Left lobe of liver (tissue), 2 donors: ENCODE results near the gene KRT86. TPM values are rescaled to one million over a fixed set of nuclear protein-coding genes. Genes with fewer than 3 reads are reported as not detected.
"Not testable (repeated sequence)": the region's sequence is repeated elsewhere in the genome, so short reads cannot be mapped to it uniquely, and the experiment has no call there.

Experiments used
- ATAC-seq: fragments of 200-7000 bp; cut with Tn5 transposase; one replicate; pipeline ENCODE4 v1.9.1; 2020; ENCODE audit warnings: mild to moderate bottlenecking, moderate library complexity
- DNase-seq: peaks from one replicate; pipeline ENCODE4 v3.0.0-alpha.2; 2020; ENCODE audit warnings: low spot score
- total RNA-seq: library from RNA; stranded (reverse); gene quantifications from one replicate; pipeline ENCODE4 v1.2.1, GENCODE V29; 2021
- donor health status: DM: no; HTN: no; CAD: no; lungs with moderate emphysema.
- donor health status: DM: no; HTN: yes; CAD: no.

KRT86 gene
- total RNA-seq, 1 donor from 2014 or later, result not detected

- ATAC-seq (no peak), DNase-seq (no peak)
These were observed 36.1 kb upstream of the KRT86 start for GRCh38 chr12:52238207-52238840.

- ATAC-seq, result no peak
These were observed 35.4 kb upstream of the KRT86 start for GRCh38 chr12:52238916-52239646.

GRCh38 chr12:52239767-52240166 lies 34.7 kb upstream of the KRT86 start:
- ATAC-seq (no peak), DNase-seq (no peak)

More at GRCh38 chr12:52238916-52239646, 35.4 kb upstream of the KRT86 start:
- DNase-seq, result no peak

- not testable (repeated sequence) for ATAC-seq, DNase-seq
These were observed 34.2 kb upstream of the KRT86 start for GRCh38 chr12:52240247-52240646.

- ATAC-seq (no peak), DNase-seq (no peak)
These were observed 33.1 kb upstream of the KRT86 start for GRCh38 chr12:52241205-52241842.

GRCh38 chr12:52242442-52243258 lies 31.8 kb upstream of the KRT86 start:
- ATAC-seq (no peak), DNase-seq (no peak)

GRCh38 chr12:52243259-52243855 lies 31.1 kb upstream of the KRT86 start:
- DNase-seq (no peak), ATAC-seq (no peak)

- no peak for DNase-seq
- ATAC-seq, result peak; percentile 52
These were observed 30.4 kb upstream of the KRT86 start for GRCh38 chr12:52243856-52244614.

GRCh38 chr12:52244615-52244994 lies 29.8 kb upstream of the KRT86 start:
- no peak for ATAC-seq
- no peak for DNase-seq

- no peak for DNase-seq
- ATAC-seq, result no peak
These were observed 29.0 kb upstream of the KRT86 start for GRCh38 chr12:52245259-52245961.

GRCh38 chr12:52245962-52246569 lies 28.4 kb upstream of the KRT86 start:
- DNase-seq (no peak), ATAC-seq (no peak)

- no peak for DNase-seq
- peak; percentile 6 for ATAC-seq
These were observed 27.5 kb upstream of the KRT86 start for GRCh38 chr12:52246720-52247621.

GRCh38 chr12:52247622-52248540 lies 26.6 kb upstream of the KRT86 start:
- DNase-seq (no peak), ATAC-seq (no peak)

- no peak for DNase-seq
- ATAC-seq, result peak; percentile 27
These were observed 25.6 kb upstream of the KRT86 start for GRCh38 chr12:52248541-52249461.

GRCh38 chr12:52249511-52250047 lies 24.9 kb upstream of the KRT86 start:
- DNase-seq (no peak), ATAC-seq (no peak)
